Measurements from ENCODE around the gene VPS45.
A peak's percentile ranks its signal among the peaks of the same experiment; 100 is the strongest.
"Not testable (repeated sequence)": the region's sequence is repeated elsewhere in the genome, so short reads cannot be mapped to it uniquely, and the experiment has no call there.

Gene VPS45

DNA sequence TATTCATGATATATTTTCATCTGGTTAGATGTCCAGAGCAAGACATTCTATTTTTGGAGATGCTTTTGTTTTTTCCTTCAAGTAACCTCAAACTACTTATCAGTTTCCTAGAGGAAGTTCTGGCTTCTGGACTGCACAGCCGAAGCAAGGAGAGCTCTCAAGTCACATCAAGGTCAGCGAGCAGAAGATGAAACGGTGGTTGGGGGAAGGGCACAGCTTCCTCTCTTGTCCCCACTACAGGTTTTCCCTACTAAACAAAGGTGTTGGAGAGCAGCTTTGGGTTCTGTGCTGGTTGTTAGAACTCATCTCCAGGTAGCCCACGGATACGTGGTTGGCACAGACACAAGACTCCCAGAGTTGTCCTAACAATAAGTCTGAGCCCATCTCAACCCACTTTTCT, 77.0 kb downstream of the VPS45 start:
- Histone ChIP-seq H3K36me3 (ENCODE audit: control insufficient read depth in 1 of 2, insufficient read depth in 2 of 2, low read length in 2 of 2) (no peaks in the 10 kb centered on the region), H3K4me3 (ENCODE audit: low read depth in 1 of 2, low read length in 2 of 2) (no peak overlapping the region), H3K9ac (ENCODE audit: low read depth in 1 of 2, low read length in 2 of 2) (no peak overlapping the region), H3K27me3 (ENCODE audit: control insufficient read depth in 1 of 2, insufficient read depth in 2 of 2, low read length in 2 of 2) (peaks cover 0 to 10% of the 10 kb centered on the region in 2 donors), H3K27ac (ENCODE audit: low read depth, low read length) (no peak overlapping the region), H3K4me1 (ENCODE audit: control insufficient read depth in 1 of 2, insufficient read depth in 2 of 2, low read length in 2 of 2) (peaks cover 0 to 6% of the 10 kb centered on the region in 2 donors), H3K9me3 (ENCODE audit: control insufficient read depth in 1 of 2, low read length in 2 of 2) (no peaks in the 10 kb centered on the region)

DNA sequence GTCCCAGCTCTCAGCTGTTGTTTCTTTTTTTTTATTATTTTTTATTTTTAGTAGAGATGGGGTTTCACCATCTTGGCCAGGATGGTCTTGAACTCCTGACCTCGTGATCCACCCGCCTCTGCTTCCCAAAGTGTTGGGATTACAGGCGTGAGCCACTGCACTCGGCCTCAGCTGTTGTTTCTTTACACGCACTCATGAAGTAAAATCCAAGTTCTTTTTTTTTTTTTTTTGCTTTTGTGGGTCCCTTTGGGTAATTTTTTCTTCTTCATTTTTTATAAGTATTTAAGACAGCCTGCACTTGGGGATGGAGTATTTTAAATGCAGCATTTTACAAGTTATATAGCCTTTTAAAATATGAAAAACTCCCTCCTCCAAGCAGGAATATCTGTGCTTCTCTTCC, 78.4 kb downstream of the VPS45 start:
- H3K36me3 ChIP-seq (ENCODE audit: control insufficient read depth in 1 of 2, insufficient read depth in 2 of 2, low read length in 2 of 2); H3K4me1 ChIP-seq (ENCODE audit: control insufficient read depth in 1 of 2, insufficient read depth in 2 of 2, low read length in 2 of 2); H3K4me3 ChIP-seq (ENCODE audit: low read depth in 1 of 2, low read length in 2 of 2); H3K27ac ChIP-seq (ENCODE audit: low read depth, low read length); H3K9me3 ChIP-seq (ENCODE audit: control insufficient read depth in 1 of 2, low read length in 2 of 2); H3K9ac ChIP-seq (ENCODE audit: low read depth in 1 of 2, low read length in 2 of 2): not testable (repeated sequence)
- H3K27me3 ChIP-seq (ENCODE audit: control insufficient read depth in 1 of 2, insufficient read depth in 2 of 2, low read length in 2 of 2): peaks cover 3 to 15% of the 10 kb centered on the region in 2 donors

DNA sequence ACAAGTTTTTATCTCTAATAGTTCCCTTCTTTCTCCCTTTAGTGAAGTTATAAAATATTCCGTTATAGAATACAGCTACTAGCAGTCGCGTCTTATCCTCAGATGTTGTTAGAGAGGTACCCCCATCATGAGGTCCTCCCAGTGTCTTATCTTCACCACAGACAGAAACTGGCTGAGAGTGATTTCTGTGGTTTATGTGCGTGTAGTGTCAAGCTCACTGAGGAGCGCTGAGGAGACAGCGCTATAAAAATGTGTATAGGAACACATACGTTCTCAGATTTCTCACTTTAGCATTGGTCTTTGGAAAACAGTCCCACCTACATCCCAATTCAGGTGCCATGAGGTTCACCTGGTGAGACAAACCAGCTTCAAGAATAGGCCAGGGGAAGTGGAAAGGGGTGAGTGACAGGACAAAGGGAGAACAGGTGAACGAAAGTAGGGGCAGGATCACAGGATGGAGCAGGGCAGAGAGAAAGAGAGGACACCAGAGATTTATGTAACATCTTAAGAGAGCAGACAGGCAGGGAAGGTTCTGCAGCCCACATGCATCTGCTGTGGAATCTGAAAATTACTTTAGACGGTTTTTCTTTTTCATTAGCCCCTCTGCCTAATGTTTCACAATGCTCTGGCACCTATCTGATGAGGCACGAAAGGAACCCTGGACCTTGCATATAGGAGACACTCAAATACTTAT, 79.4 kb downstream of the VPS45 start:
- Histone ChIP-seq H3K27ac (ENCODE audit: low read depth, low read length) (no peak overlapping the region), H3K9me3 (ENCODE audit: control insufficient read depth in 1 of 2, low read length in 2 of 2) (no peaks in the 10 kb centered on the region), H3K4me1 (ENCODE audit: control insufficient read depth in 1 of 2, insufficient read depth in 2 of 2, low read length in 2 of 2) (peaks cover 0 to 8% of the 10 kb centered on the region in 2 donors), H3K36me3 (ENCODE audit: control insufficient read depth in 1 of 2, insufficient read depth in 2 of 2, low read length in 2 of 2) (no peaks in the 10 kb centered on the region), H3K4me3 (ENCODE audit: low read depth in 1 of 2, low read length in 2 of 2) (no peak overlapping the region), H3K9ac (ENCODE audit: low read depth in 1 of 2, low read length in 2 of 2) (no peak overlapping the region), H3K27me3 (ENCODE audit: control insufficient read depth in 1 of 2, insufficient read depth in 2 of 2, low read length in 2 of 2) (peaks cover 4 to 19% of the 10 kb centered on the region in 2 donors)

GRCh38 chr1:150148837-150149270, 81.3 kb downstream of the VPS45 start:
- Histone ChIP-seq H3K27me3 (ENCODE audit: control insufficient read depth in 1 of 2, insufficient read depth in 2 of 2, low read length in 2 of 2) (peaks cover 4 to 19% of the 10 kb centered on the region in 2 donors), H3K9me3 (ENCODE audit: control insufficient read depth in 1 of 2, low read length in 2 of 2) (no peaks in the 10 kb centered on the region), H3K4me1 (ENCODE audit: control insufficient read depth in 1 of 2, insufficient read depth in 2 of 2, low read length in 2 of 2) (peaks cover 3 to 20% of the 10 kb centered on the region in 2 donors), H3K4me3 (ENCODE audit: low read depth in 1 of 2, low read length in 2 of 2) (peak overlapping the region; percentile 65 to 73), H3K27ac (ENCODE audit: low read depth, low read length) (peak overlapping the region; percentile 75), H3K9ac (ENCODE audit: low read depth in 1 of 2, low read length in 2 of 2) (peak overlapping the region; percentile 69 to 79), H3K36me3 (ENCODE audit: control insufficient read depth in 1 of 2, insufficient read depth in 2 of 2, low read length in 2 of 2) (peaks cover 0 to 3% of the 10 kb centered on the region in 2 donors)

DNA sequence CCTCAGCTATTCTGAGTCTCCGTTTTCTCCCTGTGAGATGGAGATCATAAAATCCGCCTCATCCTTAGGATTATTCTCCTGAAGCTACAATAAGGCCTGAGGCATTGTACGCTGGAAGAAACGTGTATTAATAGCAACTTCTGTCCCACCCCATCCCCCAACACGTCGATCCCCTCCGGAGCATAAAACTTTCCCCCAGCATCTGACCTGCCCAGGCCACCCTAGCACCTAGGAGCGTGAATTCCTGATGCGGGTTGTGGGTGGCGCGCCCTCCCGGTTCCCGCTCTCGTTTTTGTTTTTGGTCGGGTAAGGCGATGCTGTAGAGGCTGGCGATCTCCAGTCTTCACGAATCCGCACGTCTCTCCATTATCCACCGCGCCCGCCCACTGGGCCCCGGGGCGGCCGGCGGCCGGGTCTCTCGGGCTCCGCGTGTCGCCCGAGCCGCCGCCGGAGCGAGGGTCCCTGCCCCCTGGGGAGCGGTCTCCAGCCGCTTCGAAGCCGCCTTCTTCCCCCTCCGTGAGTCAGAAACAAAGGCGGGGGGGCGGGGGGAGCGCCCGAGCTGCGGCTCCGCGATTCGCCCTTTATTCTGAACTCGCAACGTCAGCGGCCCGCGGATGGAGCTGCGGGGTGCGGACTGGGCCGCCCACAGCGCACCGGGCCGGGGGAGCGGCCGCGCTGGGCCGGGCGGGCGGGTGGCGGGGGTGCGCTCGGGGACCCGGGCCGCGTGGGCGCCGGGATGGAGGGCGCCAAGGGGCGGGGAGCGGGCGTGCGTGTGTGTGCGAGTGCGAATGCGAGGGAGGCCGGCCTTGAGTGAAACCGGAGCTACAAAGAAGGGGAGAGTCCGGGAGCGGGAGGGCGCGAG, 81.9 kb downstream of the VPS45 start, which contains the start of gene PLEKHO1:
Gene PLEKHO1, plus strand, starts transcription at position 646 of the 862 bp plus-strand sequence. CDS start 342 bp downstream, outside the sequence.
- Histone ChIP-seq H3K4me1 (ENCODE audit: control insufficient read depth in 1 of 2, insufficient read depth in 2 of 2, low read length in 2 of 2) (peaks cover 3 to 21% of the 10 kb centered on the region in 2 donors), H3K9ac (ENCODE audit: low read depth in 1 of 2, low read length in 2 of 2) (peak within 1 kb of the TSS; percentile 79 to 84), H3K36me3 (ENCODE audit: control insufficient read depth in 1 of 2, insufficient read depth in 2 of 2, low read length in 2 of 2) (peaks cover 0 to 9% of the 10 kb centered on the region in 2 donors), H3K27me3 (ENCODE audit: control insufficient read depth in 1 of 2, insufficient read depth in 2 of 2, low read length in 2 of 2) (peaks cover 4 to 19% of the 10 kb centered on the region in 2 donors), H3K4me3 (ENCODE audit: low read depth in 1 of 2, low read length in 2 of 2) (peak within 1 kb of the TSS; percentile 73 to 84), H3K27ac (ENCODE audit: low read depth, low read length) (peak within 1 kb of the TSS; percentile 75), H3K9me3 (ENCODE audit: control insufficient read depth in 1 of 2, low read length in 2 of 2) (no peaks in the 10 kb centered on the region)

DNA sequence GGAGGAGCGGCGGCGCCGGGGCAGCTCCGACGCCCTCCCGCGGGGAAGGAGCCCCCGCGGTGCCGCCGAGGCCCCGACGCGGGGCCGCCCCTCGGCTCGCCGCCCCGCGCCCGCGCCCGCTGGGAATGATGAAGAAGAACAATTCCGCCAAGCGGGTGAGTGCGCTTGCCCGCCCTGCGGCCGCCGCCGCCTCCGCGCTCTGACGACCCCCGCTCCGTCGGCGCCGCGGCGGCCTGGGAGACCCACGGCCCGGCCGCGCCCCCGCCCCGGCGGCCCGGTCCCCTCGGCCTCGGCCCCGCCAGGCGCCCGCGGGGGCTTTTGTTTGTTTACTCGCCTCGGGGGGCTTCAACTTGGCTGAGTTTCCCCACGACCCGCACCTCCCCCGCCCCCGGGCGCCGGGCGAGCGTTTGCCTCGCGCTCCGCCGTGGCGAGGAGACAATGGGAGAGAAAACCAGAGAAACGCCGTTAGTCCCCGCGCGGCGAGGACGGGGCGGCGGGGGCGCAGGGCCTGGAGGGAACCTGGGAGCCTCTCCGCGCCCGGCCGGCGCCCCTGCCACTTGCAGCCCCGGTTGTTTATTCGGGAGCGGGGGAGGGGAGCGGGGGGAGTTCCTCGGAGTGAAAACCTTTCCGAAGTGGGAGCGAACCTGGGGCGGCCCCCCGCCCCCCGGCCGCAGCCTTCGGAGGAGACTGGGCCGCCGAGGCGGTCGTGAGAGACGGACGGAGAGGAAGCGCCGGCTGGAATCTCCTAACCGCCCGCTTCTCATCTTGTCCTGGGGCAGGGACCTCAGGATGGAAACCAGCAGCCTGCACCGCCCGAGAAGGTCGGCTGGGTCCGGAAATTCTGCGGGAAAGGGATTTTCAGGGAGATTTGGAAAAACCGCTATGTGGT, 82.8 kb downstream of the VPS45 start:
- H3K4me3 ChIP-seq (ENCODE audit: low read depth in 1 of 2, low read length in 2 of 2): peak overlapping the region; percentile 73 to 84
- H3K9ac ChIP-seq (ENCODE audit: low read depth in 1 of 2, low read length in 2 of 2): peak overlapping the region; percentile 63 to 84
- peaks cover 9 to 26% of the 10 kb centered on the region in 2 donors for H3K4me1 ChIP-seq (ENCODE audit: control insufficient read depth in 1 of 2, insufficient read depth in 2 of 2, low read length in 2 of 2)
- peaks cover 0 to 17% of the 10 kb centered on the region in 2 donors for H3K36me3 ChIP-seq (ENCODE audit: control insufficient read depth in 1 of 2, insufficient read depth in 2 of 2, low read length in 2 of 2)
- H3K9me3 ChIP-seq (ENCODE audit: control insufficient read depth in 1 of 2, low read length in 2 of 2): no peaks in the 10 kb centered on the region
- H3K27ac ChIP-seq (ENCODE audit: low read depth, low read length): peak overlapping the region; percentile 55
- H3K27me3 ChIP-seq (ENCODE audit: control insufficient read depth in 1 of 2, insufficient read depth in 2 of 2, low read length in 2 of 2): peaks cover 4 to 19% of the 10 kb centered on the region in 2 donors

DNA sequence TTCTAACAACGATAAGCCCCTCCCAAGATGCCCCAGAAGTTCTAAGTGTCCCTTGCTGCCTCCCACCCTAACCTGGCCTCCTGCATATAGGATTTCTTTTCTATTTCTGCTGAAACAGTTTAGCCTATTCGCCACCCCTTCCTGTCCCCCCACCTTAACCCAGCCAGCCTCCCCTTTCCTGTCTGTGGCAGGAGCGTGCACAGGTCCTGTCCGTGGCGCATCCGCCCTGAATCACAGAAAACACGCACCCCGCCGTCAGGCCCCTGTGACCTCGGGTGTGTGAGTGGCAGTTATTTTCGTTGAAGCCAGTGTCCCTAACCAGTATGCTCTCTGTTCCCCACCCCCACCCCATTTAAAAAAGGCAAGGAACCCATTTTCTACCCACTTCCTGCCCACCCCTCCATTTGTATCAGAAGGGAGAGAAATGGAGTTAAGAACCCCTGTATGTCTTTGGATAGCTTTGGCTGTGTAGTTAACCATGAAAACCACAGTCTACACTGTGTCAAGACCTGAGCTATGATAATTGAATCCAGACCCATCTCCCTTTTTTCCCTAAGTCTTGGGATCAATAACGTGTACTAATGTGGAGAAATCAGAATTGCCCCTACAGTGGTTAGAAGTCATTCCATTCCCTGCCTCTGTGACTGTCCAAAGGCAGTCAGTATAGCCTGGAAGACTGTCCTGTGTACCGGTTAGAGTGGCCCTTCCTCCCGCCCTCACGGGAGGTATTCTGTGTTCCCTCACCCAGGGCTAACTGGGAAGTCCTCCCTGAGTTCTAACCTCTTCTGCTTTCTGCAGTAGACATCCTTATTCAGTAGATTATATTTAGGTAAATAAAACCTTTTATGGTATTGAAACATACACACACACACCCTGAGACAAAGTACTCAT, 84.0 kb downstream of the VPS45 start:
- H3K27ac ChIP-seq (ENCODE audit: low read depth, low read length): peak overlapping the region; percentile 55

DNA sequence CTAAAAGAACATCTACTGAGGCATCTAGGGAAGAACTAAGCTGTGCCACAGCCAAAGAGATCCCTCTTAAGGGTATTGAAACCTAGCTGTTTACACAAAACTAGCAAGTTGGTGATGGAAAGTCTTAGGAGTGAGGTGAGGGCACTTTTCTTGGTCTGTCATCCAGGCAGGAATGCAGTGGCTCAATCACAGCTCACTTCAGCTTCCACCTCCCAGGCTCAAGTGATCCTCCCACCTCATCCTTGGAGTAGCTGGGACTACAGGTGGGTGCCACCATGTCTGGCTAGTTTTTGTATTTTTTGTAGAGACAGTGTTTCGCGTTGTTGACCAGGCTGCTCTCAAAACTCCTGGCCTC, 84.6 kb downstream of the VPS45 start:
- H3K4me1 ChIP-seq (ENCODE audit: control insufficient read depth in 1 of 2, insufficient read depth in 2 of 2, low read length in 2 of 2): peaks cover 10 to 26% of the 10 kb centered on the region in 2 donors
- H3K36me3 ChIP-seq (ENCODE audit: control insufficient read depth in 1 of 2, insufficient read depth in 2 of 2, low read length in 2 of 2): peaks cover 4 to 30% of the 10 kb centered on the region in 2 donors
- peak overlapping the region in 1 of 2 donors; percentile 84 for H3K9ac ChIP-seq (ENCODE audit: low read depth in 1 of 2, low read length in 2 of 2)
- peak overlapping the region; percentile 44 for H3K27ac ChIP-seq (ENCODE audit: low read depth, low read length)
- H3K27me3 ChIP-seq (ENCODE audit: control insufficient read depth in 1 of 2, insufficient read depth in 2 of 2, low read length in 2 of 2): peaks cover 4 to 19% of the 10 kb centered on the region in 2 donors
- H3K9me3 ChIP-seq (ENCODE audit: control insufficient read depth in 1 of 2, low read length in 2 of 2): no peaks in the 10 kb centered on the region
- H3K4me3 ChIP-seq (ENCODE audit: low read depth in 1 of 2, low read length in 2 of 2): peak overlapping the region; percentile 73 to 84

More for the DNA sequence above, 84.0 kb downstream of the VPS45 start:
- Histone ChIP-seq H3K27me3 (ENCODE audit: control insufficient read depth in 1 of 2, insufficient read depth in 2 of 2, low read length in 2 of 2) (peaks cover 4 to 19% of the 10 kb centered on the region in 2 donors), H3K4me1 (ENCODE audit: control insufficient read depth in 1 of 2, insufficient read depth in 2 of 2, low read length in 2 of 2) (peaks cover 10 to 26% of the 10 kb centered on the region in 2 donors), H3K9ac (ENCODE audit: low read depth in 1 of 2, low read length in 2 of 2) (peak overlapping the region; percentile 63 to 84), H3K9me3 (ENCODE audit: control insufficient read depth in 1 of 2, low read length in 2 of 2) (no peaks in the 10 kb centered on the region), H3K4me3 (ENCODE audit: low read depth in 1 of 2, low read length in 2 of 2) (peak overlapping the region; percentile 73 to 84), H3K36me3 (ENCODE audit: control insufficient read depth in 1 of 2, insufficient read depth in 2 of 2, low read length in 2 of 2) (peaks cover 0 to 25% of the 10 kb centered on the region in 2 donors)

Data from duodenal mucosa (tissue), 2 donors.